Right cardiac atrium (tissue), 5 donors: ENCODE results near the gene FOCAD. TPM values are rescaled to one million over a fixed set of nuclear protein-coding genes. Genes with fewer than 3 reads are reported as not detected.

ENCODE experiments used
- ATAC-seq, 2 donors: fragments of 200-7000 bp; cut with Tn5 transposase; one replicate each; pipeline versions ENCODE4 v1.8.0 to v1.9.1; 2020; ENCODE audit warnings: moderate library complexity in 2 of 2, mild to moderate bottlenecking in 1 of 2
- DNase-seq, 3 donors: peaks; one replicate each; pipeline ENCODE4 v3.0.0-alpha.2; 2020
- H3K27ac ChIP-seq: one replicate; pipeline ENCODE4 v1.5.1; 2013; ENCODE audit warnings: mild to moderate bottlenecking, low read length, control low read depth, moderate library complexity
- H3K27me3 ChIP-seq: one replicate; pipeline ENCODE4 v1.6.1; 2013; ENCODE audit not compliant: control insufficient read depth, insufficient read depth
- H3K4me1 ChIP-seq: one replicate; pipeline ENCODE4 v1.6.1; 2013; ENCODE audit warnings: low read length; ENCODE audit not compliant: control insufficient read depth, insufficient read depth
- H3K4me3 ChIP-seq: one replicate; pipeline ENCODE4 v1.5.1; 2013; ENCODE audit warnings: low read length, control low read depth
- H3K9me3 ChIP-seq: one replicate; pipeline ENCODE4 v1.6.1; 2013; ENCODE audit warnings: low read length; ENCODE audit not compliant: control insufficient read depth
- WGBS: extraction: QIAGEN DNeasy Blood & Tissue Kit; methylation state at CpG from one replicate; pipeline ENCODE4 v1.1.7; 2013; 5-methylcytosine and 5-hydroxymethylcytosine counted together
- intact Hi-C, 4 donors: fragments of 100-400 bp; cut with DNase I; formaldehyde crosslinking; loops; one replicate each; pipeline versions ENCODE4 v1.11.0 to v1.14.0; 2022 to 2023
- microRNA-seq, 2 donors: library from miRNA; unstranded; fragments of <30 nt; microRNA quantifications; one replicate each; pipeline ENCODE4 v1.2.0, GENCODE V29; 2020 to 2021
- polyA plus RNA-seq: library from polyadenylated mRNA; stranded (reverse); fragments of 200-250 nt; gene quantifications from one replicate; pipeline ENCODE4 v1.2.3, GENCODE V29; 2013
- total RNA-seq, 4 donors: library from RNA; stranded (reverse); fragmentation: NEBNext Ultra II Directional; extraction: Animal tissue kit (Norgen Biotek cat#: 25700); gene quantifications; one replicate each; pipeline ENCODE4 v1.2.1, GENCODE V29; 2021
- donor health status: healthy with polysubstance abuse.
- donor health status: DM: no; HTN: yes; CAD: no.
- donor health status: DM: no; HTN: no; CAD: no.
- donor health status: DM: no; HTN: yes; CAD: no; lungs with severe emphysema.
- donor health status: DM: yes; HTN: yes; CAD: no.

FOCAD gene
- total and polyA plus RNA-seq, 5 donors, result 9.5 to 40.5 (median 37.7) TPM

- Histone ChIP-seq H3K9me3 (no peaks in the 10 kb centered on the region), H3K4me1 (no peaks in the 10 kb centered on the region), H3K27me3 (no peaks in the 10 kb centered on the region), H3K4me3 (no peak overlapping the region), H3K27ac (no peak overlapping the region)
- 86% methylated on average over 3 of the region's 3 CpGs for WGBS
- intact Hi-C loops, result no loop called here
- ATAC-seq, result no peak
- DNase-seq, result no peak
Measured at GRCh38 chr9:21043841-21044240, 359.8 kb downstream of the FOCAD start.

Small RNA genes within 50 kb of the gene (microRNA-seq; reads per million reads assigned to microRNA genes)
- 55.5 to 64.8 reads per million in 2 donors for gene MIR491

Other genes starting within 250 kb of the FOCAD start
- 10 to 100 TPM in 1 of 4 donors, 1 to 10 TPM in 3; 5.8 to 14.0 (median 8.8) TPM for gene MLLT3, start 61.8 kb upstream of the FOCAD start, total RNA-seq
- 7.5 TPM for gene MLLT3, start 61.8 kb upstream of the FOCAD start, polyA plus RNA-seq